Endothelial cell of umbilical vein (primary cell): ENCODE data around the gene PDE6B. TPM values are rescaled to one million over a fixed set of nuclear protein-coding genes. Genes with fewer than 3 reads are reported as not detected.

Experiments
- BruUV-seq: library from RNA; stranded (reverse); fragments of 400-500 nt; replicated peaks from 2 replicates; lab custom pipeline; 2021; lab: Mats Ljungman, UMichigan
- CTCF ChIA-PET: fragments of 300-600, 350-600 bp; sonication (Branson Sonifier 250); formaldehyde crosslinking; loops from one replicate; lab custom pipeline; 2021; ENCODE audit warnings: antibody characterized with exemption, inconsistent platforms; lab: Charles Lee
- POLR2A ChIA-PET: fragments of 300-600, 350-600 bp; sonication (Branson Sonifier 250); formaldehyde crosslinking; loops from one replicate; lab custom pipeline; 2021; ENCODE audit warnings: antibody characterized with exemption, inconsistent platforms; lab: Charles Lee
- DNase-seq: peaks from one replicate; pipeline ENCODE4 v3.0.0-alpha.2; 2011; ENCODE audit warnings: low read depth, low spot score
- FAIRE-seq: peaks from 2 replicates; lab custom pipeline; 2011; peaks lifted over from hg19 to GRCh38; lab: Jason Lieb, UNC
- H2AFZ ChIP-seq: 2 replicates; pipeline ENCODE4 v1.6.0; 2012; ENCODE audit warnings: low read depth, low read length, control low read depth, inconsistent platforms
- H3K27ac ChIP-seq: 2 replicates; pipeline ENCODE4 v1.5.1; 2011; ENCODE audit warnings: low read depth, mild to moderate bottlenecking, control low read depth, low read length, moderate library complexity; ENCODE audit not compliant: insufficient read depth
- H3K27me3 ChIP-seq, 2 experiments: 2 replicates each; pipeline versions ENCODE4 v1.6.0 to v1.6.1; 2011; ENCODE audit warnings: low read length in 2 of 2, mixed read lengths in 1 of 2; ENCODE audit not compliant: control insufficient read depth in 2 of 2, insufficient read depth in 2 of 2
- H3K36me3 ChIP-seq, 2 experiments: 2 replicates in 1 of 2; 3 replicates in 1 of 2; pipeline ENCODE4 v1.5.1; 2011; ENCODE audit warnings: low read length in 2 of 2, mild to moderate bottlenecking in 1 of 2, moderate library complexity in 1 of 2; ENCODE audit not compliant: control insufficient read depth in 2 of 2, insufficient read depth in 2 of 2; ENCODE audit errors: extremely low read depth in 1 of 2
- H3K4me1 ChIP-seq: 3 replicates; pipeline ENCODE4 v1.5.1; 2011; ENCODE audit warnings: mild to moderate bottlenecking, low read length; ENCODE audit not compliant: control insufficient read depth, insufficient read depth; ENCODE audit errors: extremely low read depth
- H3K4me2 ChIP-seq: 2 replicates; pipeline ENCODE4 v1.6.1; 2011; ENCODE audit warnings: low read length, control low read depth, mixed read lengths; ENCODE audit not compliant: insufficient read depth
- H3K4me3 ChIP-seq, 3 experiments: fragments of 200-600 bp in 1 of 3; sonication (generic), shearing (Covaris generic) in 1 of 3; replicated peaks in 1 of 3; 2 replicates each; pipeline ENCODE4 v1.5.1; 2011 to 2016; ENCODE audit warnings: control low read depth in 3 of 3, low read length in 3 of 3, mild to moderate bottlenecking in 2 of 3, inconsistent platforms in 1 of 3, low read depth in 1 of 3, moderate library complexity in 1 of 3; ENCODE audit not compliant: insufficient read depth in 1 of 3
- H3K79me2 ChIP-seq: 2 replicates; pipeline ENCODE4 v1.6.0; 2012; ENCODE audit warnings: low read length, inconsistent platforms; ENCODE audit not compliant: control insufficient read depth, insufficient read depth
- H3K9ac ChIP-seq: replicated peaks from 2 replicates; pipeline ENCODE3; 2011; ENCODE audit warnings: low read length, control low read depth; ENCODE audit not compliant: insufficient read depth; ENCODE audit errors: extremely low read depth
- H3K9me1 ChIP-seq: replicated peaks from 3 replicates; pipeline ENCODE4 v1.6.0; 2011; ENCODE audit warnings: mild to moderate bottlenecking, low read length; ENCODE audit not compliant: control insufficient read depth, insufficient read depth; ENCODE audit errors: extremely low read depth
- H3K9me3 ChIP-seq: replicated peaks from 2 replicates; pipeline ENCODE4 v1.5.1; 2012; ENCODE audit warnings: low read length, inconsistent platforms; ENCODE audit not compliant: control insufficient read depth, insufficient read depth
- H4K20me1 ChIP-seq: replicated peaks from 2 replicates; pipeline ENCODE3; 2011; ENCODE audit warnings: mild to moderate bottlenecking, low read length; ENCODE audit not compliant: control insufficient read depth, insufficient read depth; ENCODE audit errors: extremely low read depth
- CTCF ChIP-seq, 2 donors: IDR thresholded peaks; 1 replicate in 1 of 2; 2 replicates in 1 of 2; pipeline ENCODE4 v1.5.1; 2011; ENCODE audit warnings: low read length in 2 of 2, mild to moderate bottlenecking in 2 of 2, moderate library complexity in 2 of 2, control low read depth in 1 of 2, inconsistent platforms in 1 of 2, low read depth in 1 of 2; ENCODE audit not compliant: insufficient read depth in 1 of 2; ENCODE audit errors: extremely low read depth in 1 of 2
- EZH2 ChIP-seq: IDR thresholded peaks from 2 replicates; pipeline ENCODE4 v1.6.1; 2012; ENCODE audit warnings: borderline replicate concordance, low read depth, mild to moderate bottlenecking, moderate library complexity, low read length, inconsistent platforms; ENCODE audit not compliant: severe bottlenecking
- FOS ChIP-seq: IDR thresholded peaks from 2 replicates; pipeline ENCODE4 v1.6.1; 2011; ENCODE audit warnings: mild to moderate bottlenecking, low read length, moderate library complexity, borderline replicate concordance; ENCODE audit not compliant: insufficient read depth
- GATA2 ChIP-seq: IDR thresholded peaks from 2 replicates; pipeline ENCODE4 v1.7.0; 2011; ENCODE audit warnings: low read depth, mild to moderate bottlenecking, moderate library complexity, mixed read lengths, low read length; ENCODE audit not compliant: insufficient read length, insufficient read depth
- JUN ChIP-seq: IDR thresholded peaks from 2 replicates; pipeline ENCODE4 v1.6.1; 2011; ENCODE audit warnings: borderline replicate concordance, low read depth; ENCODE audit not compliant: insufficient read length, insufficient read depth
- MYC ChIP-seq: IDR thresholded peaks from one replicate; pipeline ENCODE4 v1.6.1; 2011; ENCODE audit warnings: mild to moderate bottlenecking, low read depth, low read length
- POLR2A ChIP-seq: IDR thresholded peaks from 2 replicates; pipeline ENCODE4 v1.6.1; 2012; ENCODE audit warnings: low read depth, mild to moderate bottlenecking, control low read depth, low read length
- POLR2AphosphoS5 ChIP-seq: IDR thresholded peaks from 2 replicates; pipeline ENCODE4 v1.6.1; 2012; ENCODE audit warnings: low read depth, mild to moderate bottlenecking, control low read depth, low read length, moderate library complexity; ENCODE audit not compliant: insufficient read depth
- dilution Hi-C: fragments of 300-500 bp; cut with MboI; formaldehyde crosslinking; loops from one replicate; pipeline ENCODE4 v1.15.0; 2019; ENCODE audit warnings: low sequenced_read_pairs; ENCODE audit not compliant: extremely low pct_ligation_motif_present
- intact Hi-C: fragments of 100-400 bp; cut with micrococcal nuclease; formaldehyde crosslinking; loops from one replicate; pipeline ENCODE4 v1.10.0; 2022
- polyA plus RNA-seq, 4 experiments: library from polyadenylated mRNA; depleted of rRNA in 3 of 4; stranded (reverse) in 3 of 4; unstranded in 1 of 4; fragments of >200 nt; gene quantifications; 2 replicates each; pipeline versions ENCODE4 v1.2.1 to v1.2.3, GENCODE V29; 2011 to 2012; ENCODE audit warnings: missing spikeins in 1 of 4
- total RNA-seq: library from RNA; stranded (reverse); gene quantifications from 2 replicates; pipeline ENCODE4 v1.2.3, GENCODE V29; 2021
- TF ChIP-seq, protein P1 (sequence below): IDR thresholded peaks from 2 replicates; pipeline ENCODE4 v1.6.1; 2011; ENCODE audit not compliant: insufficient read depth, insufficient read length

Gene PDE6B
- total and polyA plus RNA-seq, 2 donors (not counting 3 experiments of a cell fraction or from before 2014, with no cell fraction given): 0.77 to 1.8 TPM

GRCh38 chr4:712093-712492 is 86.7 kb downstream of the PDE6B start:
- no peak overlapping the region for H3K4me3 ChIP-seq
- no peaks in the 10 kb centered on the region for H3K9me3 ChIP-seq
- TF ChIP-seq MYC (no peak), POLR2AphosphoS5 (no peak), GATA2 (no peak), EZH2 (no peak), JUN (no peak), CTCF (IDR thresholded peaks at IDR 0.05; ENCODE audit: extremely low read depth in 1 of 2, insufficient read depth in 1 of 2, low read depth in 1 of 2, low read length in 2 of 2) (no peak), POLR2A (no peak), FOS (no peak)
- TF ChIP-seq, protein P1, sequence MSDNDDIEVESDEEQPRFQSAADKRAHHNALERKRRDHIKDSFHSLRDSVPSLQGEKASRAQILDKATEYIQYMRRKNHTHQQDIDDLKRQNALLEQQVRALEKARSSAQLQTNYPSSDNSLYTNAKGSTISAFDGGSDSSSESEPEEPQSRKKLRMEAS: no peak
- peaks cover 2 to 9% of the 10 kb centered on the region in 2 experiments for H3K36me3 ChIP-seq
- peaks cover 10% of the 10 kb centered on the region for H3K4me1 ChIP-seq
- DNase-seq (no peak), FAIRE-seq (no peak)
- ChIA-PET POLR2A (no interaction called here), CTCF (interaction anchor here (2.1 kb wide), 1 partner anchor 30 kb away, joined by 7 read pairs; no protein-coding TSS in a partner anchor)
- H3K9ac ChIP-seq: no peak overlapping the region
- H3K79me2 ChIP-seq: peaks cover 82% of the 10 kb centered on the region
- H3K27me3 ChIP-seq: no peaks in the 10 kb centered on the region
- BruUV-seq: no TSS peak
- H3K4me2 ChIP-seq: no peak overlapping the region
- dilution Hi-C loops: no loop called here
- intact Hi-C loops: no loop called here
- no peaks in the 10 kb centered on the region for H3K9me1 ChIP-seq
- H3K27ac ChIP-seq: no peak overlapping the region
- H4K20me1 ChIP-seq: peaks cover 8% of the 10 kb centered on the region
- no peak overlapping the region for H2AFZ ChIP-seq
